ENCODE data around the gene GAREM2. TPM values are rescaled to one million over a fixed set of nuclear protein-coding genes. Genes with fewer than 3 reads are reported as not detected.
"Not testable (repeated sequence)": the region's sequence is repeated elsewhere in the genome, so short reads cannot be mapped to it uniquely, and the experiment has no call there.

Gene GAREM2
- not detected in 2 replicates for total RNA-seq (2014; rRNA removed; shearing (Covaris generic))

DNA sequence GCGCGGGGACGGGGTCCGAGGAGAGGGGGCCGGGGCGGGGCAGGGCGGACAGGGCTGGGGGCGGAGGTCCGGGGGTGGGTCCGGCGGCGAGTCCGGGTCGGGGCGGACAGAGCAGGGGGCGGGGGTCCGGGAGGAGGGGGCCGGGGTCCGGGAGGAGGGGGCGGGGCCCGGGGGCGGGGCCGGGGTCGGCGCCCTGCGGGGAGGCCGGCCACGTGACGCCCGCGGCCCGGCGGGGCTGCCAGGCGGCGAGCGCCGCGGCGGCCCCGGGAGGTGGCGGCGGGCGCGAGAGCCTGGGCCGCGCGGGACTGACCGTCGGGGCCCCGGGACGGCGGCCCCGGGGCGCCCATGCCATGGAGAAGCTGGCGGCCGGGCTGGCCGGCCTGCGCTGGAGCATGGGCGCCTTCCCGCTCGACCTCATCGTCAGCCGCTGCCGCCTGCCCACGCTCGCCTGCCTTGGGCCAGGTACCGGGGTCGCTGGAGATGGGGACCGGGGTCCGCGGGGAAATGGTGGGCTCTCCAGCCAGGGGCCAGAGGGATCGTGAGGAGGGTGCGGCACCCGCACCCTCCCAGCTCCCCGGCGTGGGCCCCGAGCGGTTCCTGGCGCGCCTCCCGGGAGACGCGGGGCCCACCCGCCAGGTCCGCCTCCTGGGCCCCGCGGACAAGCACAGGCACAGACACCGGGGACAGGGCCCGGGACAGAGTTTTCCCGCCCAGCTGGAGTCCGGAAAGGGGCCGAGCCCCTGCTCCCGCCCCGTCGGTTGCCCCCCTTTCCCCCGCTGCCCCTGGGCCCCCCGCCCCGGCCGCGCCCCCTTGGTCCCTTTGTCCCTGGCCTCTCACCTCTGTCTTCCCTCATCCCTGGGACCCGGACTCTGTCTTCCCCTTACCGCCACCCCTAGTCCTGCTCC lies at the start of gene GAREM2:
Gene GAREM2, plus strand, starts transcription at position 218 of the 905 bp plus-strand sequence. Its CDS starts 133 bp downstream, at position 351.
- no peak for DNase-seq (ENCODE audit: low spot score)

DNA sequence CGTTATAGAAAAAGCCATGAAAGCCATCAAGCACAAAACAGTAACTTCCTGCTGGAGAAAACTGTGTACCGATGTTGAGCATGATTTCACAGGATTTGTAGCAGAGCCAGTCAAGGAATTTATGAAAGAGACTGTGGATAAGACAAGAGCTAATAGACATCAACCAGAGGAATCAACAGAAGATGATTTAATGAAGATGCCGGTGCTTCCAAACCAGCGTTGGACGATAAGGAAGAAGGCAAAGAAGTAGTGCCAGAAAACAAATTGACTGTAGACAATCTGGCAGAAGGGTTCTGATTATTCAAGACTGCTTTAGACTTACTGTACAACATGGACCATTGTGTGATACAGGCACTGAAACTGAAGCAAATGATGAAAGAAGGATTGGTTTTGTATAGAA lies 49.5 kb upstream of the GAREM2 start:
- DNase-seq (ENCODE audit: low spot score): no peak

DNA sequence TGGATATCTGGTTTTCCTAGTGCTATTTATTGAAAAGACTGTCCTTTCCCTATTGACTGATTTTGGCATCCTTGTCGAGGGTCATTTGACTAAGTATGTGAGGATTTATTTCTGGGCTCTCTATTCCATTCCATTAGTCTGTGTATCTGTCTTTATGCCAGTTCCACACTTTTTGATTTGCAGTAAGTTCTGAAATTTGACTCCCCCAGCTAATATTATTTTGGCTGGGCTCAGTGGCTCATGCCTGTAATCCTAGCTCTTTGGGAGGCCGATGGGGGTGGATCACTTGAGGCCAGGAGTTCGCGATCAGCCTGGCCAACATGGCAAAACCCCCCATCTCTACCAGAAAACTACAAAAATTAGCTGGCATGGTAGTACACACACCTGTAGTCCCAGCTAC lies 46.8 kb upstream of the GAREM2 start:
- DNase-seq (ENCODE audit: low spot score): no peak

DNA sequence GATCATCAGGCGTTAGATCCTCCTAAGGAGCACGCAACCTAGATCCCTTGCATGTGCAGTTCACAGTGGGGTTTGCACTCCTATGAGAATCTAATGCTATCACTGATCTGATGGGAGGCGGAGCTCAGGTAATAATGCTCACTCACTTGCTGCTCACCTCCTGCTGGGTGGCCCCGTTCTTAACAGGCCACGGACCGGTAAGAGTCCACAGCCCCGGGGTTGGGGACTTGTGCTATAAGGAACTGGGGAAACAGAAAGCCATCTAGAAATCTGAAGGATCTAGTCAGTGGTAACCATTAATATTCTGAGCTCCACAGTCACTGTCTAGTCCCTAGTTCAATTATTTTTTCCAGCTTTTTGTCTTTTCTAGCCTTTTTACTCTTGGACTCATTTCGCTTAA lies 44.7 kb upstream of the GAREM2 start:
- no peak for DNase-seq (ENCODE audit: low spot score)

DNA sequence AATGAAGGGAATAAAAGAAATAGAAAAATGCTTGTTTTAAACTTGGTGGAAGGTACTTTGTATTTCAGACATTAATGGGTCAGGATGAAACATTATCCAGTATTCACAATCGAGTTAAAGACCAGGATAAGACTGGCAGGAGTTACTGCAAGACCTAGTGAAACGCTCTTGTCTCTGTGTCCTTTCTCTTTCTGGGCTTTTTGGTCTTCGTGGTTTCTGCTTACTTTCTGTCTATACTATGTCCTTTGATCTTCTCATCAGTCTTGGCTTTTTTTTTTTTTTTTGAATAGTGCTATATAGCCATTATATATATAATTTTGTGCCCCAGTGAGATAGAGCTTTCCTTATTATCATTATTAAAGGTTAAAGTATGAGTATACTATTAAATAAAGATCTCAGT lies 42.1 kb upstream of the GAREM2 start:
- no peak for DNase-seq (ENCODE audit: low spot score)

DNA sequence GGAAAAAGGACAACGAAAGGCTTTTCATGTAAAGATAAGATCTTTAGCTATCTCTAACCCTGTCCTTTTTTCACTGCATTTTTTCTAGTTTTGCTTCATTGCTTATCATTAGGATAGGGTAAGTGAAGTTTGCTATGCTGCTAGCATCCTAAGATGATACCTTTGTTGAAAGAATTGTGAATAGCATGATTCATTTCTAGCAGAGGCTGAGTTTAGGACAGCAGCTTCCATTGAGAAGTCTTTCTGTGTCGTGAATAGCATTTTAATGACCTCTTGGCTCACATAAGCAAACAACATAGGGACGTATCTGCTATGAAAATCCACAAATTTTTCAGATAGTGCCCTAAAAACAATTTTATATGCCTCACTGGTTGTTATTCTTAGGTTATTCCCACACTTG lies 36.4 kb upstream of the GAREM2 start:
- DNase-seq (ENCODE audit: low spot score): no peak

DNA sequence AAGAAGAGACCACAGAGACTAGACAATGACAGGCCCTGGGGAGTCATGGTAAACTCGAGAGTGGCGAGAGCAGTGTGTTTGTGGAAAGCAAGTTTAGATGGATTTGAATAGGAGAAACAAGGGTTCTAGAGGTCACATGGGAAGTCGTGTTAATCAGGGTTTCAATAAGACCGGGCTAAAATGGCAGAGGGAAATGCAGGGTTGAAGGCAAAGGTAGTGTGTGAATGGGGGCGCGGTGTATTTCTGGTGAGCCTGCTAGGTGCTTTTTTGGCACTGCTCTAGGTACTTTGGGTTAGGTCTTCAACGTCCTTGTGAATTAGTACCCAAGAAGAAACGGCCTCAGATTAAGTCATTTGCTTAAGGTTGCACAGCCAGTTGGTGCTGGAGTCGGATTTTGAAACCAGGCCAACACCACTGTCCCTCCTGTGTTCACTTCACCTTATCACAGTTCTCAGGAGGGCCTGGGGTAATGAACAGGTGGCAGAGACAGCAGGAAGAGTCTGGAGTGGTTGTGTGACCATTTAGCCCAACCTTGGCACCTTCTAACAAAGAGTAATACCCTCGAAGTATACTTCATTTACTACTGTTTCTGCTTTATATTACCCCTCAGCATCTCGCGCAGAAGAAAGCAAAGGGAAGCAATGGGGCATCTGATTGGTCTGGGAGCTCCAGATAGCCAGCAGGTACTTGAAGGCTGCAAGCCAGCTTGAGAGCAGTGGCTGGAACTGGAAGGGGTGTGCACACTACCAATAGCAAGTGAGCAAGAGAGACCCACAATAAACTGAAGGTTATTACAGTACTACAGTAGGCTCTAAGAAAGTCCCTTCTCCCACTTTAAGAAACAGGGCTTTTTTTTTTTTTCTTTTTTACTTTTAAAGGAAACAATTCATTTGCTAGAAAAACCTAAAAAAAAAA lies 33.4 kb upstream of the GAREM2 start:
- DNase-seq (ENCODE audit: low spot score): no peak

DNA sequence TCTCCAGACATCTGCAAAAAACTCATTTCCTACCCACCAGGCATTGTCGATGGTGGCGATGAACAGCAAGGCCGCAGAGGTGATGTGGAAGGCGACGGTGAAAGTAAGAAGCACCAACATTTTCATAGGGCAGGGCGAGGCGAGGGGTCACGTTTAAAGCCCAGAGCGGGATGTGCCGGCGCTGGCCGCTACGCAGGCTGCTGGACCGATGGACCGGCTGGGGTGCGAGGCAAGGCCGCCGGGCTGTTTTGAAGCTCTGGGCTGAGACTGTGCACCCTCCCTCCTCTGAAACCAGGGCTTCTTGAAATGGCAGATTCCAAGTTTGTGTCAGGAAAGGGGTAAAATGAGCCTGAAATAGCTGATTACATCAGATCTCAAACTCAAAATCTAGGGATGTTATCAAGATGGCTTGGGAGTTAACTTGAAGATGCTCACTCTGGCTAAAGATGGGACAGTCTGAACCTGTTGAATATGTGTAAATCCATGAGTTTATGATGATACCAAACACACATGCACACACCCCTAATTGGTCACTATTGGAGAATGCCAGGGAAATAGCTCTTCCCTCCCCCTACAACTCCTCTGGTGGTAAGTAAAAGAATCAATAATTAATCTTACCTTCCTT lies 31.6 kb upstream of the GAREM2 start:
- no peak for DNase-seq (ENCODE audit: low spot score)

DNA sequence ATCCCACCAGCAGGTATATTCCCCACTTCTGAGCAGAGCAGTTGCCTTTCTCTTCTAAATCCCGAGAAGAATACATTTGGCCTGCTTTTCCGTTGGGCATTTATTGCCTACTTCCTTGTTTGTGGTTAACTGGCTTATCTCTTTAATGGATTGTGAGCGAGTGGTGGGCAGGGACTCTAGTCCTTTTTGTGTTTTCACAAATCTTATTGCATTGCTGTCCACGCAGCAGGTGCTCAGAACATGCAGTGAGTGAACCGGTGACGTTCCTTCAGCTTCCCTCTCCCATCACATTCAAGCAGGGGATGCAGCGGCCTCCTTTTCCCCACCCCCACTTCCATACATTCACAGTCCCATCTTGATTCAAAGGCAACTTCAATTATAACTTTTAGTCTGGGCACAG lies 28.9 kb upstream of the GAREM2 start:
- DNase-seq (ENCODE audit: low spot score): no peak

DNA sequence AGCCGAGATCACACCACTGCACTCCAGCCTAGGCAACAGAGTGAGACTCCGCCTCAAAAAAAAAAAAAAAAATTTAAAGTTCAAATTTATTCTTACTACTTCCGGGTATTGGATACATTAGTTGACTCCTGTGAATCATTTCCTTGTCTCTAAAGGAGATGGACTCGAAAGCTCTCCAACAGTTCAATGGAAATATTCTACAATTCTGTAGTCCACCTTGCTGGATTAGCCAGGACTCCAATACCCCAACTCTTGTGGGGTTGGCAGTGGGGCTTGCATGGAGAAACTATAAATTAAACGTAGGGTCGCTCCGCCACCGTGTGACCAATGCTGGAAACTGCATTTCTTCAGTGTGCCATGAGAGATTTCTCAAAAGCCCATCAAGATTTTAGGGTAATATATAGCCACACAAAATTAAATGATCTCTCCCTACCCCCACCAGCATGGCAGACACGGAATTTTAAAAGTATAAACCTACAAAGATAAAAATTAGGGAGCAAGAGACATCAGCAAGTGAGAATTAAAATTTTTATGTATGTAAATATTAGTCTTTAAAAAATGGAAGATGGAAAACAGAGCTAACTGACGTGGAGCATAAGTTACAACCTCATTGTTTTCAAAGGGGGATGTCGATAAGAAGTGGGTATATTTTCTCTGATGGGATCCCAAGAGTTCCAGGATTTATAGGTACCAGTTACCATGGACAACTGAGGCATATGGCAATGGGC lies 27.8 kb upstream of the GAREM2 start:
- DNase-seq (ENCODE audit: low spot score): peak; percentile 19

DNA sequence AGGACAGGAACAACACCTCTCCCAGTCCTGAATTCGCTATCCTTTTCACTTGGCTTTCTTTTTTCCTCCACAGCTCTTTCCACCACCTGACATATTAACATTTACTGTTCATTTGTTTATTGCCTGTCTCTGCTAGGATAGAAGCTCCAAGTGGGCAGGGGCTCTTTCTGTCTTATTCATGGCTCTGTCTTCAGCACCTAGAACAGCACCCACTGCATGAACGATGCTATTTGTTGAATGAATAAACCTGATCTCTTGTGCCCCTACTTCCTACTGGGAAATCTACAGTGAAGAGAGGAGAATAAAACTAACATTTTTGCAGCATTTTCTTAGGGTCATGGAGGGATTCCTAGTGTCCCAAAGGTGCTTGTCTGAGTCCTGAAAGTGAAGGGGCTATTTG lies 24.4 kb upstream of the GAREM2 start:
- DNase-seq (ENCODE audit: low spot score): no peak

DNA sequence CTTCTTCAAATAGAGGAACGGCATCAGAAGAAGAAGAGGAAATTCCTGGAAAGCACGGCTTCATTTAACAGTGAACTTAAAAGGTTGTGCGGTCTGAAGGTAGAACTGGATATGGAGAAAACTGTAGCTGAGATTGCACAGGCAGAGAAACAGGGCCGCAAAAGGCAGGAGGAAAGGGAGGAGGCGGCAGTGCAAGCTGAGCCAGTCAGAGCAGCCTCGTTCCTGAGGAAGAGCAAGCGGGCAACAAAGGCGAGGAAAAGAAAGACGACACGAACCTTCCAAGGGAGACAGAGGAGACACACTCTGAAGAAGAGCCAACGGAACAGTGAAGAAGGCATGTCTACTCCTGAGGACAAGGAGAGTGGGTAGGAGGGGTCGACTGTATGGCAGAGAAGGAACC lies 22.6 kb upstream of the GAREM2 start:
- DNase-seq (ENCODE audit: low spot score): no peak

DNA sequence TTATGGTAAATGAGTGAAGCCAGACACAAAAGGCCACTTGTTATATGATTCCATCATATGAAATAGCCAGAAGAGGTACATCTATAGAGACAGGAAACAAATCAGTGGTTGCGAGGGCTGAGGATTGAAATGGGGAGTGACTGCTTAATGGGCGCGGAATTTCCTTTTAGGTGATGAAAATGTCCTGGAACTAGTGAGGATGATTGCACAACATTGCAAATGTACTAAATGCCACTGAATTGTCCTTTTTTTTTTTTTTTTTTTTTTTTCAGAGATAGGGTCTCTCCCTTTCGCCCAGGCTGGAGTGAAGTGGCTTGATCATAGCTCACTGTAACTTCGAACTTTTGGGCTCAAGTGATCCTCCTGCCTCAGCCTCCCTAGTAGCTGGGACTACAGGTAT lies 15.3 kb upstream of the GAREM2 start:
- DNase-seq (ENCODE audit: low spot score): no peak

DNA sequence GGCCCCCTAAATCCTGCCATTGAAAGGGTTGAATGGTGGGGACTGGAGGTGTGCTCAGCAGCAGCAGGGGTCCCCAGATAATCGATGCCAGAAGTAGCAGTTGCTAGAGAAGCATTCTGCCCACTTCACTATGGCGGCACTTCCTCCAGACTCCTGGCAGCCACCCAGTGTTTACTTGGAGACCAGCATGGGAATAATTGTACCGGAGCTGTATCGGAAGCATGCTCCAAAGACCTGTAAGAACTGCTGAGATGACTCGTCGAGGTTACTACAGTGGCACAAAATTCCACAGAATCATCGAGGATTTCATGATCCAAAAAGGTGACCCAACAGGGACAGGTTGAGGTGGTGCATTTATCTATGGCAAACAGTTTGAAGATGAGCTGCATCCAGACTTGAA lies 11.0 kb upstream of the GAREM2 start:
- DNase-seq (ENCODE audit: low spot score): no peak

DNA sequence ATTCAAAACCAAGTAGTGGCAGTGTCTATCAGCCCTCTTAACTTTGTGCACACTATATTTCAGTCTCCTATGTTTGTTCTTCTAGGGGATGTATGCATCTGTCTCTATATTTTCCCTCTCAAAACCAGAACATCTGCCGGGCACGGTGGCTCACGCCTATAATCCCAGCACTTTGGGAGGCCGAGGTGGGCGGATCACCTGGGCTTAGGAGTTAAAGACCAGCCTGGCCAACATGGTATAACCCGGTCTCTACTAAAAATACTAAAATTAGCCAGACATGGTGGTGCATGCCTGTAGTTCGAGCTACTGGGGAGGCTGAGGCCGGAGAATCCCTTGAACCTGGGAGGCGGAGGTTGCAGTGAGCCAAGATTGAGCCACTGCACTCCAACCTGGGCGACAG lies 9.9 kb upstream of the GAREM2 start:
- DNase-seq (ENCODE audit: low spot score): no peak

DNA sequence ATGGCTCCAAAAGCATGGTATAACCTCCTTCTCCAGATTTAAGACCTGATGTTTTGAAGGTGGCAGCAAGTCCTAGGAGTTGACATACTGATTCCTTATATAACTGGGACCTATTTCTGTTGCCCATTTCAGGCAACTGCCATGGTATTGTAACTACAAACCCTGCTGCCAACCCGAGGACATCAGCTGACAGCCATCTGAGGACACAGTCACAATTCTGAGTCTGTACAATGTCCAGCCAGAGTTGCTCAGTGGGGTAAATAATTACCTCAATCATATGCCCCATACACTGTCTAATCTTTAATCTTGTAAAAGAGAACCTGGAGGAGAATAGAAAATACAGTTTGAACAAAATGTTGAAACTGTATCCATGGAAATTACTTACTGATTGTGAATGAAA lies 8.7 kb upstream of the GAREM2 start:
- no peak for DNase-seq (ENCODE audit: low spot score)

DNA sequence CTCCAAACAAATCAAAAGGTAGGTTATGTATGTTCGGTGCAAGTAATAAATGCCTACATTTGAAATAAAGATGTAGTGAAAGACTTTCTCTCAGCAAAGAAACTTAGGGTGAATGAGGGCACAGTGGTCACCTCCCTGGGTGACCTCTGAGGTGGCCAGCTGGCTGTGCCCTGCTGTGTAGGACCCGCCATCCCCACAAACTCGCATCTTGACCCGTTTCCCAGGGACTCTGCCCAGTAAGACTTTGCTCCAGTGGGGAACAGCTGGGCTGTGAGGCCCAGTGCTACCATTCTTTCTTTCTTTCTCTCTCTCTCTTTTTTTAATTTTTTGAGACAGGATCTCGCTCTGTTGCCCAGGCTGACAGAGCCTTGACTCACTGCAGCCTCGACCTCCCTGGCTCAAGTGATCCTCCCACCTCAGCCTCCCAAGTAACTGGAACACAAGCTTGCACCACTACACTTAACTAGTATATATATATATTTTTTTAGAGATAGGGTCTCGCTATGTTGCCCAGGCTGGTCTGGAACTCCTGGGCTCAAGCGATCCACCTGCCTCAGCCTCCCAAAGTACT lies 8.2 kb upstream of the GAREM2 start:
- DNase-seq (ENCODE audit: low spot score): no peak

DNA sequence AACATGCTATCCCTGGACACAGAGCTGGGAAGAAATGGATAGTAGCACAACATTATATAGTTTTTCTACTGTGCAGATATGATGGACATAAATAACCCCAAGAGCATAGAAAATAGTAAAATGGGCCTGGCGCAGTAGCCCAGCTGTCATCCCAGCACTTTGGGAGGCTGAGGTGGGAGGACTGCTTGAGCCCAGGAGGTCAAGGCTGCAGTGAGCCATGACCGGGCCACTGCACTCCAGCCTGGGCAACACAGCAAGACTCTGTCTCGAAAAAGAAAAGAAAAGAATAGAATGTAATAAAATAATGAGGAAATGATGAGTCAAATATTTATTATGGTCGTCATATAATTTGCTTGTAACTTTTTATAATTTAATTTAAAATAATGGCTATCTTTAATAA lies 7.5 kb upstream of the GAREM2 start:
- DNase-seq (ENCODE audit: low spot score): no peak

DNA sequence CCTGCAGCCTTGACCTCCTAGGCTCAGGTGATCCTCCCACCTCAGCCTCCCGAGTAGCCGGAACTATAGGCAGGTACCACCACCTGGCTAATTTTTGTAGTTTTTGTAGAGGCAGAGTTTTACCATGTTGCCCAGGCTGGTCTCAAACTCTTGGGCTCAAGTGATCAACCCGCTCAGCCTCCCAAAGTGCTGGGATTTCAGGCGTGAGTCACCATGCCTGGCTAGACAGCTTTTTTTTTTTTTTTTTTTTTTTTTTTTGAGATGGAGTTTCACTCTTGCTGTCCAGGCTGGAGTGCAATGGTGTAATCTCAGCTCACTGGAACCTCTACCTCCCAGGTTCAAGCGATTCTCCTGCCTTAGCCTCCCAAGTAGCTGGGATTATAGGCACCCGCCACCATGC lies 6.3 kb upstream of the GAREM2 start:
- not testable (repeated sequence) for DNase-seq (ENCODE audit: low spot score)

DNA sequence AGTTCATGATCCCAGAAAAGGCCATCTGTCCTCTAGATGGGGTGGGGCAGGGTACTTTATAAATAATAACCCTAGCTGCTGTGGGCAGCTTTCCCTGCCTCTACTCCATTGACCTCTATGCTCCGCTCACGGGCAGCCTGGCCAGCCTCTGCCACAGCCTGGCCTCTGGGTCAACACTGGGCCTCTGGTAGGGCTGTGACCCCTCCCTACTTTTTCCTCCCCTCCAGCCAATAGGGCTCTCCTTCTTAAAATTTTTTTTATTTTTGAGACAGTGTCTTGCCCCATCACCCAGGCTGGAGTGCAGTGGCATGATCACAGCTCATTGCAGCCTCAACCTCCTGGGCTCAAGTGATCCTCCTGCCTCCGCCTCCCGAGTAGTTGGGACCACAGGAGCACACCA lies 4.1 kb upstream of the GAREM2 start:
- DNase-seq (ENCODE audit: low spot score): no peak

DNA sequence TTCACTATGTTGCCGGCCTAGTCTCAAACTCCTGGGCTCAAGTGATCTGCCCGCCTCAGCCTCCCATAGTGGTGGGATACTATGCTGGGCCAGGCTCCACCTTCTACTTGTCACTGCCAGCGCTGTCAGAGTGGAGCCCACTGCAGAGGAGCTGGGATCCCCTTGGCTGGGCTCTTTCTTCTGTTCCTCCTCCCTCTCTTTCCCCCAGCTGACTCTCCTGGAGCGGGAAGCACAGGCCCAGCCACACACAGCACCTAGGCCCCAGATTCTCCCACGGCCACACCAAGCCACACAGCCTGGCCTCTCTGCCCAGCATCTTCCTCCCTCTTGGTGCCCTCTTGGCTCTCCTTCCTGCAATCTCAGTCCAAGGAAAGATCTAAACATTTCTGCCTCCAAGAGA lies 3.7 kb upstream of the GAREM2 start:
- DNase-seq (ENCODE audit: low spot score): no peak
